ENCODE results near the gene PERM1. TPM values are rescaled to one million over a fixed set of nuclear protein-coding genes. Genes with fewer than 3 reads are reported as not detected.
A peak's percentile ranks its signal among the peaks of the same experiment; 100 is the strongest.

The PERM1 gene
- total and polyA plus RNA-seq, 2 of the 13 experiments (the other 11 are each of a cell fraction or from before 2014, with no cell fraction given) = 0.04 to 0.29 TPM

DNA sequence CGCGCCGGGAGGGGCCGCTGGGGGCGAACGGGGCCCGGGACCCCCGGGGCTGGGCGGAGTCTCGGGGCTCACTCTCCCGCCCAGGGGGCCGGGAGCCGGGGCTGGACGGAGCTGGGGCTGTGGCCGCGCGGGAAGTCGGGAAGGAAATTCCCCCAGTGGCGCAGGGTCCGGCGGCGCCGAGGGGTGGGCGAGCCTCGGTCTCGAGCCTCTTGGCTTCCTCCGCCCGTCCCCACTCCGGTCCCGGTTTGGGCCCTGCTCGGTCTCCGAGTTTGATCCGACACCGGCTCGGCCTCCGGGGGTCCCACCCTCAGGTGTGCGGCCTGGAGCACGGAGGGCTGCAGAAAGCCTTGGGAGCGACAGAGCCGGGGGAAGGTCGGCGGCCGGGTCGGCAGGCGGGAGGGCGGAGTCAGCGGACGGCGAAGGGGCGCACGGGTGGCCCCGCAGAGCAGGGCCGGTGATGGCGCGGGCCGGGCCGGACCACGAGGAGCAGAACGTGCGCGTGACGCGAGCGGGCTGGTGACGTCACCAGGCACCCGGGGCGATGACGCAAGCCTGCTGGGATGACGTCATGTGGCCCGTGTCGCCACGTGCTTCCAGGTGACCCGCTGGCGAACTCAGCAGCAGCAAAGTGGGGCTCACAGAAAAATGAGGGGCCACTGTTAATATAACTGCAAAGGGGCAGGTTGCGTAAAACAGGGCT, 18.6 kb upstream of the PERM1 start (continued):
- TF ChIP-seq ZNF12 (CRISPR knock-in tag; IDR thresholded peaks at IDR 0.05) (0 out of 2 replicates have a peak, but pooled peaks have one; percentile 34), CBFB (CRISPR knock-in tag; IDR thresholded peaks at IDR 0.05) (peak; percentile 65), ZNF629 (CRISPR knock-in tag; conservative IDR thresholded peaks at IDR 0.05) (0 out of 2 replicates have a peak, but pooled peaks have one; percentile 40), TAF15 (IDR thresholded peaks at IDR 0.05; ENCODE audit: low read depth, low read length, poor library complexity, severe bottlenecking) (peak; percentile 23), ZMYM3 (CRISPR knock-in tag; IDR thresholded peaks at IDR 0.05) (0 out of 2 replicates have a peak, but pooled peaks have one; percentile 12), CBX1 (IDR thresholded peaks at IDR 0.05; ENCODE audit: low read depth) (peak; percentile 19), NONO (IDR thresholded peaks at IDR 0.05) (no peak), NONO (CRISPR knock-in tag; conservative IDR thresholded peaks at IDR 0.05) (peak; percentile 86), RFXANK (CRISPR knock-in tag; IDR thresholded peaks at IDR 0.05) (no peak), ZSCAN31 (CRISPR knock-in tag; IDR thresholded peaks at IDR 0.05; ENCODE audit: low read depth) (peak; percentile 50; the same call in 1 of the 2 replicates), POLR2AphosphoS2 (IDR thresholded peaks at IDR 0.05; ENCODE audit: low read depth, low read length) (peak; percentile 72; the same call in 1 of the 2 replicates), ZNF33A (CRISPR knock-in tag; IDR thresholded peaks at IDR 0.05; ENCODE audit: borderline replicate concordance) (no peak), ONECUT2 (CRISPR knock-in tag; IDR thresholded peaks at IDR 0.05) (peak; percentile 36)
- TF ChIP-seq, protein P1, sequence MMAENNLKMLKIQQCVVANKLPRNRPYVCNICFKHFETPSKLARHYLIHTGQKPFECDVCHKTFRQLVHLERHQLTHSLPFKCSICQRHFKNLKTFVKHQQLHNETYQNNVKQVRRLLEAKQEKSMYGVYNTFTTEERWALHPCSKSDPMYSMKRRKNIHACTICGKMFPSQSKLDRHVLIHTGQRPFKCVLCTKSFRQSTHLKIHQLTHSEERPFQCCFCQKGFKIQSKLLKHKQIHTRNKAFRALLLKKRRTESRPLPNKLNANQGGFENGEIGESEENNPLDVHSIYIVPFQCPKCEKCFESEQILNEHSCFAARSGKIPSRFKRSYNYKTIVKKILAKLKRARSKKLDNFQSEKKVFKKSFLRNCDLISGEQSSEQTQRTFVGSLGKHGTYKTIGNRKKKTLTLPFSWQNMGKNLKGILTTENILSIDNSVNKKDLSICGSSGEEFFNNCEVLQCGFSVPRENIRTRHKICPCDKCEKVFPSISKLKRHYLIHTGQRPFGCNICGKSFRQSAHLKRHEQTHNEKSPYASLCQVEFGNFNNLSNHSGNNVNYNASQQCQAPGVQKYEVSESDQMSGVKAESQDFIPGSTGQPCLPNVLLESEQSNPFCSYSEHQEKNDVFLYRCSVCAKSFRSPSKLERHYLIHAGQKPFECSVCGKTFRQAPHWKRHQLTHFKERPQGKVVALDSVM (CRISPR knock-in tag; IDR thresholded peaks at IDR 0.05) = peak; percentile 64; the same call in 1 of the 2 replicates
- TF ChIP-seq, protein P2, sequence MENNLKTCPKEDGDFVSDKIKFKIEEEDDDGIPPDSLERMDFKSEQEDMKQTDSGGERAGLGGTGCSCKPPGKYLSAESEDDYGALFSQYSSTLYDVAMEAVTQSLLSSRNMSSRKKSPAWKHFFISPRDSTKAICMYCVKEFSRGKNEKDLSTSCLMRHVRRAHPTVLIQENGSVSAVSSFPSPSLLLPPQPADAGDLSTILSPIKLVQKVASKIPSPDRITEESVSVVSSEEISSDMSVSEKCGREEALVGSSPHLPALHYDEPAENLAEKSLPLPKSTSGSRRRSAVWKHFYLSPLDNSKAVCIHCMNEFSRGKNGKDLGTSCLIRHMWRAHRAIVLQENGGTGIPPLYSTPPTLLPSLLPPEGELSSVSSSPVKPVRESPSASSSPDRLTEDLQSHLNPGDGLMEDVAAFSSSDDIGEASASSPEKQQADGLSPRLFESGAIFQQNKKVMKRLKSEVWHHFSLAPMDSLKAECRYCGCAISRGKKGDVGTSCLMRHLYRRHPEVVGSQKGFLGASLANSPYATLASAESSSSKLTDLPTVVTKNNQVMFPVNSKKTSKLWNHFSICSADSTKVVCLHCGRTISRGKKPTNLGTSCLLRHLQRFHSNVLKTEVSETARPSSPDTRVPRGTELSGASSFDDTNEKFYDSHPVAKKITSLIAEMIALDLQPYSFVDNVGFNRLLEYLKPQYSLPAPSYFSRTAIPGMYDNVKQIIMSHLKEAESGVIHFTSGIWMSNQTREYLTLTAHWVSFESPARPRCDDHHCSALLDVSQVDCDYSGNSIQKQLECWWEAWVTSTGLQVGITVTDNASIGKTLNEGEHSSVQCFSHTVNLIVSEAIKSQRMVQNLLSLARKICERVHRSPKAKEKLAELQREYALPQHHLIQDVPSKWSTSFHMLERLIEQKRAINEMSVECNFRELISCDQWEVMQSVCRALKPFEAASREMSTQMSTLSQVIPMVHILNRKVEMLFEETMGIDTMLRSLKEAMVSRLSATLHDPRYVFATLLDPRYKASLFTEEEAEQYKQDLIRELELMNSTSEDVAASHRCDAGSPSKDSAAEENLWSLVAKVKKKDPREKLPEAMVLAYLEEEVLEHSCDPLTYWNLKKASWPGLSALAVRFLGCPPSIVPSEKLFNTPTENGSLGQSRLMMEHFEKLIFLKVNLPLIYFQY (CRISPR knock-in tag; IDR thresholded peaks at IDR 0.05; ENCODE audit: borderline replicate concordance) = no peak; the same call in 1 of the 2 replicates
- TF ChIP-seq, protein P3, sequence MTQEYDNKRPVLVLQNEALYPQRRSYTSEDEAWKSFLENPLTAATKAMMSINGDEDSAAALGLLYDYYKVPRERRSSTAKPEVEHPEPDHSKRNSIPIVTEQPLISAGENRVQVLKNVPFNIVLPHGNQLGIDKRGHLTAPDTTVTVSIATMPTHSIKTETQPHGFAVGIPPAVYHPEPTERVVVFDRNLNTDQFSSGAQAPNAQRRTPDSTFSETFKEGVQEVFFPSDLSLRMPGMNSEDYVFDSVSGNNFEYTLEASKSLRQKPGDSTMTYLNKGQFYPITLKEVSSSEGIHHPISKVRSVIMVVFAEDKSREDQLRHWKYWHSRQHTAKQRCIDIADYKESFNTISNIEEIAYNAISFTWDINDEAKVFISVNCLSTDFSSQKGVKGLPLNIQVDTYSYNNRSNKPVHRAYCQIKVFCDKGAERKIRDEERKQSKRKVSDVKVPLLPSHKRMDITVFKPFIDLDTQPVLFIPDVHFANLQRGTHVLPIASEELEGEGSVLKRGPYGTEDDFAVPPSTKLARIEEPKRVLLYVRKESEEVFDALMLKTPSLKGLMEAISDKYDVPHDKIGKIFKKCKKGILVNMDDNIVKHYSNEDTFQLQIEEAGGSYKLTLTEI (CRISPR knock-in tag; conservative IDR thresholded peaks at IDR 0.05) = no peak
- TF ChIP-seq, protein P4, sequence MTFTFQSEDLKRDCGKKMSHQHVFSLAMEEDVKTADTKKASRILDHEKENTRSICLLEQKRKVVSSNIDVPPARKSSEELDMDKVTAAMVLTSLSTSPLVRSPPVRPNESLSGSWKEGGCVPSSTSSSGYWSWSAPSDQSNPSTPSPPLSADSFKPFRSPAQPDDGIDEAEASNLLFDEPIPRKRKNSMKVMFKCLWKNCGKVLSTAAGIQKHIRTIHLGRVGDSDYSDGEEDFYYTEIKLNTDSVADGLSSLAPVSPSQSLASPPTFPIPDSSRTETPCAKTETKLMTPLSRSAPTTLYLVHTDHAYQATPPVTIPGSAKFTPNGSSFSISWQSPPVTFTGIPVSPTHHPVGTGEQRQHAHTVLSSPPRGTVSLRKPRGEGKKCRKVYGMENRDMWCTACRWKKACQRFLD (CRISPR knock-in tag; IDR thresholded peaks at IDR 0.05; ENCODE audit: borderline replicate concordance) = peak; percentile 75; the same call in 1 of the 2 replicates
- TF ChIP-seq, protein P5, sequence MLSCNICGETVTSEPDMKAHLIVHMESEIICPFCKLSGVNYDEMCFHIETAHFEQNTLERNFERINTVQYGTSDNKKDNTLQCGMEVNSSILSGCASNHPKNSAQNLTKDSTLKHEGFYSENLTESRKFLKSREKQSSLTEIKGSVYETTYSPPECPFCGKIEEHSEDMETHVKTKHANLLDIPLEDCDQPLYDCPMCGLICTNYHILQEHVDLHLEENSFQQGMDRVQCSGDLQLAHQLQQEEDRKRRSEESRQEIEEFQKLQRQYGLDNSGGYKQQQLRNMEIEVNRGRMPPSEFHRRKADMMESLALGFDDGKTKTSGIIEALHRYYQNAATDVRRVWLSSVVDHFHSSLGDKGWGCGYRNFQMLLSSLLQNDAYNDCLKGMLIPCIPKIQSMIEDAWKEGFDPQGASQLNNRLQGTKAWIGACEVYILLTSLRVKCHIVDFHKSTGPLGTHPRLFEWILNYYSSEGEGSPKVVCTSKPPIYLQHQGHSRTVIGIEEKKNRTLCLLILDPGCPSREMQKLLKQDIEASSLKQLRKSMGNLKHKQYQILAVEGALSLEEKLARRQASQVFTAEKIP (CRISPR knock-in tag; IDR thresholded peaks at IDR 0.05; ENCODE audit: borderline replicate concordance) = no peak
